ENCODE measurements around the gene ZC3HAV1. TPM values are rescaled to one million over a fixed set of nuclear protein-coding genes. Genes with fewer than 3 reads are reported as not detected.
"Not testable (repeated sequence)": the region's sequence is repeated elsewhere in the genome, so short reads cannot be mapped to it uniquely, and the experiment has no call there.

Gene ZC3HAV1
- total RNA-seq, 1 donor from 2014 or later = 11.0 TPM

DNA sequence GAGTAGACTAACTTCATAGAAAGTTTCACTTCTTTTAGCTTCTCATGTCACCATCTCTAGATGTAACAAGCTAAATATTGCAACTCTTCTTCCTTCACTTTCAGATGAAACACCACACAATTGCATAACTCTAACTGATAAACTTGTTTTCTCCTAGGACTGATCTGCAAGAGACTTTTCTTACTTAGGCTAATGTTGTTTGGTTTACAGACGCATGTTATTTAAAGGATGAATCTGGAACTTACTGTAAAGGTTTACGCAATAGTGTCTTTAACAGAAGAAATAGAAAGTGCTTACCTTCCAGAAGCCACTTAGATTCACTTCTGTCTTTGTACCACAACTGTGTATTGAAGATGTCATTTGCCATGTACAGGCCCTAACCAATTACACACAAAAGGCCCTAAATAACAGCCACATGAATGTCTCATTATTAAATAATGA lies 22.1 kb upstream of the ZC3HAV1 start:
- H2AFZ ChIP-seq (replicated peaks) = peak overlapping the region; percentile 97
- H3K27me3 ChIP-seq = peaks cover 39% of the 10 kb centered on the region
- H3K27ac ChIP-seq = no peak overlapping the region
- no peaks in the 10 kb centered on the region for H3K9me3 ChIP-seq (ENCODE audit: low read depth)
- Mint-ChIP-seq H3K36me3 (peaks cover 1% of the 10 kb centered on the region), H3K27me3 (ENCODE audit: insufficient read depth, low read depth) (peaks cover 2% of the 10 kb centered on the region), H3K4me1 (peaks cover 11% of the 10 kb centered on the region), H3K27ac (no peak overlapping the region), H3K9me3 (no peaks in the 10 kb centered on the region), H3K4me3 (no peak overlapping the region)
- H3K4me2 ChIP-seq = no peak overlapping the region
- H4K20me1 ChIP-seq (ENCODE audit: low read depth) = no peaks in the 10 kb centered on the region
- no peak overlapping the region for H3K4me3 ChIP-seq
- H3K4me1 ChIP-seq = peaks cover 5% of the 10 kb centered on the region
- TF ChIP-seq, protein P1, sequence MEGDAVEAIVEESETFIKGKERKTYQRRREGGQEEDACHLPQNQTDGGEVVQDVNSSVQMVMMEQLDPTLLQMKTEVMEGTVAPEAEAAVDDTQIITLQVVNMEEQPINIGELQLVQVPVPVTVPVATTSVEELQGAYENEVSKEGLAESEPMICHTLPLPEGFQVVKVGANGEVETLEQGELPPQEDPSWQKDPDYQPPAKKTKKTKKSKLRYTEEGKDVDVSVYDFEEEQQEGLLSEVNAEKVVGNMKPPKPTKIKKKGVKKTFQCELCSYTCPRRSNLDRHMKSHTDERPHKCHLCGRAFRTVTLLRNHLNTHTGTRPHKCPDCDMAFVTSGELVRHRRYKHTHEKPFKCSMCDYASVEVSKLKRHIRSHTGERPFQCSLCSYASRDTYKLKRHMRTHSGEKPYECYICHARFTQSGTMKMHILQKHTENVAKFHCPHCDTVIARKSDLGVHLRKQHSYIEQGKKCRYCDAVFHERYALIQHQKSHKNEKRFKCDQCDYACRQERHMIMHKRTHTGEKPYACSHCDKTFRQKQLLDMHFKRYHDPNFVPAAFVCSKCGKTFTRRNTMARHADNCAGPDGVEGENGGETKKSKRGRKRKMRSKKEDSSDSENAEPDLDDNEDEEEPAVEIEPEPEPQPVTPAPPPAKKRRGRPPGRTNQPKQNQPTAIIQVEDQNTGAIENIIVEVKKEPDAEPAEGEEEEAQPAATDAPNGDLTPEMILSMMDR (IDR thresholded peaks at IDR 0.05) = no peak
- TF ChIP-seq EZH2phosphoT487 (IDR thresholded peaks at IDR 0.05) (no peak), EZH2 (IDR thresholded peaks at IDR 0.05) (no peak)
- no peak overlapping the region for H3K9ac ChIP-seq
- DNase-seq (ENCODE audit: low spot score) = no peak
- no peaks in the 10 kb centered on the region for H3K79me2 ChIP-seq (ENCODE audit: low read depth)
- no peaks in the 10 kb centered on the region for H3F3A ChIP-seq (ENCODE audit: low read depth)
- H3K36me3 ChIP-seq = no peaks in the 10 kb centered on the region

DNA sequence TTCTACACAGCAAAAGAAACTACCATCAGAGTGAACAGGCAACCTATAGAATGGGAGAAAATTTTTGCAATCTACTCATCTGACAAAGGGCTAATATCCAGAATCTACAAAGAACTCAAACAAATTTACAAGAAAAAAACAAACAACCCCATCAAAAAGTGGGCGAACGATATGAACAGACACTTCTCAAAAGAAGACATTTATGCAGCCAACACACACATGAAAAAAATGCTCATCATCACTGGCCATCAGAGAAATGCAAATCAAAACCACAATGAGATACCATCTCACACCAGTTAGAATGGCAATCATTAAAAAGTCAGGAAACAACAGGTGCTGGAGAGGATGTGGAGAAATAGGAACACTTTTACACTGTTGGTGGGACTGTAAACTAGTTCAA lies 20.3 kb upstream of the ZC3HAV1 start:
- H3K36me3 ChIP-seq; H3K4me2 ChIP-seq; H3F3A ChIP-seq (ENCODE audit: low read depth); H3K79me2 ChIP-seq (ENCODE audit: low read depth); H4K20me1 ChIP-seq (ENCODE audit: low read depth); H3K9me3 Mint-ChIP-seq; H3K9ac ChIP-seq; H2AFZ ChIP-seq (replicated peaks); H3K27me3 Mint-ChIP-seq (ENCODE audit: insufficient read depth, low read depth); H3K9me3 ChIP-seq (ENCODE audit: low read depth); H3K4me3 Mint-ChIP-seq; H3K27ac Mint-ChIP-seq; H3K27ac ChIP-seq; DNase-seq (ENCODE audit: low spot score); H3K4me3 ChIP-seq; H3K36me3 Mint-ChIP-seq; H3K4me1 ChIP-seq: not testable (repeated sequence)
- peaks cover 11% of the 10 kb centered on the region for H3K4me1 Mint-ChIP-seq
- peaks cover 39% of the 10 kb centered on the region for H3K27me3 ChIP-seq

DNA sequence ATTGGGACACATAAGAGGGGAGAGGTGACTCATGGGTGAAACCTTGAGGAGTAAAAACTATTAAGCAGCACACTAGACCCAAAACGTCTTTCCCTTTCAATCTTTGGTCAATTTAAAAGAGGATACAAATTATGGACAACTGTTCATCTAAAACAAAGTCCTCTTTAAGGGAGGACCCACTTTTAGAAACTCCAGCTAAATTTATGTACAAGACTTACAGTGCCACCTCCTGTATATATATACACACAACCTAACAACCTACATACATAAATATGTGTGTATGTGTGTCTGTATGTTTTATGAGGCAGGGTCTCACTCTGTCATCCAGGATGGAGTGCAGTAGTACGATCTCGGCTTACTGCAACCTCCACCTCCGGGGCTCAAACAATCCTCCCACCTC lies 18.1 kb upstream of the ZC3HAV1 start:
- no peak overlapping the region for H3K4me2 ChIP-seq
- peaks cover 30% of the 10 kb centered on the region for H3K27me3 ChIP-seq
- TF ChIP-seq EZH2phosphoT487 (IDR thresholded peaks at IDR 0.05) (no peak), EZH2 (IDR thresholded peaks at IDR 0.05) (no peak)
- TF ChIP-seq, protein P1 (IDR thresholded peaks at IDR 0.05) = no peak
- Mint-ChIP-seq H3K9me3 (no peaks in the 10 kb centered on the region), H3K36me3 (no peaks in the 10 kb centered on the region), H3K4me1 (peaks cover 2% of the 10 kb centered on the region), H3K27me3 (ENCODE audit: insufficient read depth, low read depth) (peaks cover 2% of the 10 kb centered on the region), H3K27ac (no peak overlapping the region), H3K4me3 (no peak overlapping the region)
- H3K27ac ChIP-seq = no peak overlapping the region
- H3K79me2 ChIP-seq (ENCODE audit: low read depth) = no peaks in the 10 kb centered on the region
- H3K9ac ChIP-seq = no peak overlapping the region
- H3K4me1 ChIP-seq = no peaks in the 10 kb centered on the region
- H3K36me3 ChIP-seq = no peaks in the 10 kb centered on the region
- H3F3A ChIP-seq (ENCODE audit: low read depth) = no peaks in the 10 kb centered on the region
- no peak for DNase-seq (ENCODE audit: low spot score)
- no peak overlapping the region for H3K4me3 ChIP-seq
- no peaks in the 10 kb centered on the region for H3K9me3 ChIP-seq (ENCODE audit: low read depth)
- no peaks in the 10 kb centered on the region for H4K20me1 ChIP-seq (ENCODE audit: low read depth)
- no peak overlapping the region for H2AFZ ChIP-seq (replicated peaks)

DNA sequence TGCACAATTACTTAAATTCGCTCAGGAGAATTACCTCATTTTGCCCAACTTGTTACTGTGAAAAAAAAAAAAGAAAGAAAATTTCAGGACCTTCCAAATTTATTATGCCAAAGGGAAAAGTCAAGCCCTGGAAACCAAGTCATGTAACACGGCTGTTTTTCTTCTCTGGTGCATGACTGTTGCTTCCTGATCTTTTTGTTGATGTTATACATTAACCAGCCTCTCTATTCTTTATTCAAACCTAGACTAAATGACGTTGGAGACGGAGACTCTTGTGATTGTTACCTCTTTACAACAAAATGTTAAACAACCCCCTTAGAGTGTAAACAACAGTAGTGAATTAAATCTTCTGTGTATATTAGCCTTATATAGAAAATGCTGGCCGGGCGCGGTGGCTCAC lies 16.1 kb upstream of the ZC3HAV1 start:
- TF ChIP-seq, protein P1 (IDR thresholded peaks at IDR 0.05) = no peak
- no peak for TF ChIP-seq EZH2 (IDR thresholded peaks at IDR 0.05)
- TF ChIP-seq EZH2phosphoT487 (IDR thresholded peaks at IDR 0.05) = no peak
- no peak overlapping the region for H3K9ac ChIP-seq
- H3K4me2 ChIP-seq = no peak overlapping the region
- Mint-ChIP-seq H3K9me3 (no peaks in the 10 kb centered on the region), H3K36me3 (no peaks in the 10 kb centered on the region), H3K27me3 (ENCODE audit: insufficient read depth, low read depth) (peaks cover 2% of the 10 kb centered on the region), H3K27ac (no peak overlapping the region), H3K4me3 (no peak overlapping the region), H3K4me1 (no peaks in the 10 kb centered on the region)
- H2AFZ ChIP-seq (replicated peaks) = no peak overlapping the region
- no peaks in the 10 kb centered on the region for H4K20me1 ChIP-seq (ENCODE audit: low read depth)
- H3K4me3 ChIP-seq = no peak overlapping the region
- H3F3A ChIP-seq (ENCODE audit: low read depth) = no peaks in the 10 kb centered on the region
- no peaks in the 10 kb centered on the region for H3K36me3 ChIP-seq
- no peaks in the 10 kb centered on the region for H3K9me3 ChIP-seq (ENCODE audit: low read depth)
- no peak overlapping the region for H3K27ac ChIP-seq
- H3K27me3 ChIP-seq = peaks cover 14% of the 10 kb centered on the region
- no peaks in the 10 kb centered on the region for H3K79me2 ChIP-seq (ENCODE audit: low read depth)
- no peak for DNase-seq (ENCODE audit: low spot score)
- no peaks in the 10 kb centered on the region for H3K4me1 ChIP-seq

DNA sequence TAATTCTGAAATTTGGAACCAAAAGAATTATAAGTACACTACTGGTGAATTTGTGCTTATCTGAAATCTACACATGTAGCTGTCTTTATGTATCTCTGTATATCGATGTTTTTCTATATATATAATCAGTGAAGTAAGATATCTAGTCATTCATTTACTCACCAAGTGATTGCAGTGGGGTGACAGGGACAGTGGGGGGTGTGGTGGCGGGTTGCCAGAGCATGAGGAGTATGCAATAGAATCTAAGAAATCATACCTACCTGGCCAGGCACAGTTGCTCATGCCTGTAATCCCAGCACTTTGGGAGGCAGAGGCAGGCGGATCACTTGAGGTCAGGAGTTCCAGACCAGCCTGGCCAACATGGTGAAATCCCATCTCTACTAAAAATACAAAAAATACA lies 15.5 kb upstream of the ZC3HAV1 start:
- H3K9me3 ChIP-seq (ENCODE audit: low read depth); H3K36me3 ChIP-seq; H3K4me3 Mint-ChIP-seq; H3K36me3 Mint-ChIP-seq; H3K27ac ChIP-seq; H3K9me3 Mint-ChIP-seq; H3K27me3 Mint-ChIP-seq (ENCODE audit: insufficient read depth, low read depth); H4K20me1 ChIP-seq (ENCODE audit: low read depth); H3K4me2 ChIP-seq; H2AFZ ChIP-seq (replicated peaks); H3K4me1 Mint-ChIP-seq; H3K4me1 ChIP-seq; H3F3A ChIP-seq (ENCODE audit: low read depth); H3K9ac ChIP-seq; H3K27ac Mint-ChIP-seq; H3K79me2 ChIP-seq (ENCODE audit: low read depth); DNase-seq (ENCODE audit: low spot score); H3K4me3 ChIP-seq: not testable (repeated sequence)
- peaks cover 14% of the 10 kb centered on the region for H3K27me3 ChIP-seq
